ENCODE results near the gene ZNF765.
"Not testable (repeated sequence)": the region's sequence is repeated elsewhere in the genome, so short reads cannot be mapped to it uniquely, and the experiment has no call there.

ZNF765 gene

GRCh38 chr19:53394974-53395839, at the start of gene ZNF765:
ZNF765 (plus strand) TSS chr19:53395149; CDS start chr19:53398016, 2,867 bp downstream.
- peak; percentile 96 for DNase-seq

GRCh38 chr19:53355739-53356138, 39.2 kb upstream of the ZNF765 start:
- DNase-seq, result no peak

GRCh38 chr19:53357821-53358581, 36.9 kb upstream of the ZNF765 start:
- no peak for DNase-seq

- DNase-seq, result not testable (repeated sequence)
Observed at GRCh38 chr19:53360056-53360455, 34.9 kb upstream of the ZNF765 start.

- DNase-seq, result peak; percentile 97
Observed at GRCh38 chr19:53365134-53365898, 29.6 kb upstream of the ZNF765 start, which contains the start of gene ZNF525. ZNF525 (plus strand) TSS chr19:53365705; CDS start chr19:53372282, 6,577 bp downstream.

- DNase-seq, result no peak
Observed at GRCh38 chr19:53365899-53366493, 29.0 kb upstream of the ZNF765 start.

- DNase-seq, result no peak
Observed at GRCh38 chr19:53372196-53372595, 22.8 kb upstream of the ZNF765 start.

GRCh38 chr19:53374288-53374687, 20.7 kb upstream of the ZNF765 start:
- no peak for DNase-seq

GRCh38 chr19:53374743-53375142, 20.2 kb upstream of the ZNF765 start:
- DNase-seq, result no peak

- no peak for DNase-seq
Observed at GRCh38 chr19:53381376-53381775, 13.6 kb upstream of the ZNF765 start.

- DNase-seq, result no peak
Observed at GRCh38 chr19:53388168-53388567, 6.8 kb upstream of the ZNF765 start.

GRCh38 chr19:53388904-53389303, 6.0 kb upstream of the ZNF765 start:
- no peak for DNase-seq

- no peak for DNase-seq
Observed at GRCh38 chr19:53389571-53389970, 5.4 kb upstream of the ZNF765 start.

- DNase-seq, result no peak
Observed at GRCh38 chr19:53389978-53390377, 5.0 kb upstream of the ZNF765 start.

- no peak for DNase-seq
Observed at GRCh38 chr19:53394522-53394973, 401 bp upstream of the ZNF765 start.

GRCh38 chr19:53395840-53396524, 1.0 kb downstream of the ZNF765 start:
- DNase-seq, result not testable (repeated sequence)

- DNase-seq, result no peak
Observed at GRCh38 chr19:53396525-53396868, 1.5 kb downstream of the ZNF765 start.

GRCh38 chr19:53397918-53398317, 3.0 kb downstream of the ZNF765 start:
- DNase-seq, result not testable (repeated sequence)

GRCh38 chr19:53409505-53410204, 14.7 kb downstream of the ZNF765 start:
- no peak for DNase-seq

GRCh38 chr19:53420520-53421315, 25.8 kb downstream of the ZNF765 start:
- not testable (repeated sequence) for DNase-seq

Data from CD4-positive, alpha-beta T cell treated with Interleukin-10 for 1 hour (primary cell).